ENCODE results near the gene SLC38A1.

SLC38A1 gene

DNA sequence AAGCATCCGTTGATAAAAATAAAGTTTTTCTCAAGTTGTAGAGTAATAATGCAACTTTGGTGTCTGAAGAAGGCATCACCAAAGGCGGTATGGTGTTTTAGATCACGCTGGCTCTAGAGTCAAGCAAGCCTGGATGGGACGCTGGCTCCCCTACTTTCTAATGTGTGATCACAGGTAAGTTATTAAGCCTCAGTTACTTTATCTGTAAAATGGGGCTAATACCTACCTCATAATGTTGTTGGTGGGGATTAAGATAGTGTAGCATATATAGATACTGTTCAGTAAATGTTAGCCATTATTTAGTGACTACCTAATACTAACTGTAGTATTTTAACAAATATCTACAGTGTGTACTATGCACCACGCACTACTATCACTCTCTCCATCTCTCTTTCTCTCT lies 45.8 kb downstream of the SLC38A1 start:
- H3K9ac ChIP-seq (ENCODE audit: low read length): no peak overlapping the region; the same call in 1 of the 2 replicates
- H3K4me1 ChIP-seq (ENCODE audit: insufficient read depth, low read length, severe bottlenecking): peaks cover 84% of the 10 kb centered on the region
- H3F3A ChIP-seq (ENCODE audit: insufficient read depth, low read length): peaks cover 6% of the 10 kb centered on the region; the same call in 1 of the 2 replicates
- H3K9me2 ChIP-seq (ENCODE audit: low read depth, low read length): no peaks in the 10 kb centered on the region
- peak overlapping the region; percentile 27; the same call in 1 of the 2 replicates for H3K4me2 ChIP-seq (ENCODE audit: low read length)
- no peaks in the 10 kb centered on the region for H4K20me1 ChIP-seq (ENCODE audit: insufficient read depth, low read length)
- H3K36me3 ChIP-seq (ENCODE audit: insufficient read depth, low read length): peaks cover 86% of the 10 kb centered on the region
- no peaks in the 10 kb centered on the region for H3K27me3 ChIP-seq (ENCODE audit: insufficient read depth, low read length)
- peaks cover 3% of the 10 kb centered on the region; the same call in 1 of the 2 replicates for H3K79me2 ChIP-seq (ENCODE audit: insufficient read depth, low read length)
- H3K4me3 ChIP-seq (ENCODE audit: low read depth, low read length, poor library complexity, severe bottlenecking): no peak overlapping the region
- peak overlapping the region; percentile 99 for H3K27ac ChIP-seq (ENCODE audit: low read depth, low read length, poor library complexity, severe bottlenecking)
- no peak overlapping the region for H2AFZ ChIP-seq (ENCODE audit: low read length)
- TF ChIP-seq EZH2 (IDR thresholded peaks at IDR 0.05; ENCODE audit: borderline replicate concordance, low read length): no peak
- TF ChIP-seq, protein P1, sequence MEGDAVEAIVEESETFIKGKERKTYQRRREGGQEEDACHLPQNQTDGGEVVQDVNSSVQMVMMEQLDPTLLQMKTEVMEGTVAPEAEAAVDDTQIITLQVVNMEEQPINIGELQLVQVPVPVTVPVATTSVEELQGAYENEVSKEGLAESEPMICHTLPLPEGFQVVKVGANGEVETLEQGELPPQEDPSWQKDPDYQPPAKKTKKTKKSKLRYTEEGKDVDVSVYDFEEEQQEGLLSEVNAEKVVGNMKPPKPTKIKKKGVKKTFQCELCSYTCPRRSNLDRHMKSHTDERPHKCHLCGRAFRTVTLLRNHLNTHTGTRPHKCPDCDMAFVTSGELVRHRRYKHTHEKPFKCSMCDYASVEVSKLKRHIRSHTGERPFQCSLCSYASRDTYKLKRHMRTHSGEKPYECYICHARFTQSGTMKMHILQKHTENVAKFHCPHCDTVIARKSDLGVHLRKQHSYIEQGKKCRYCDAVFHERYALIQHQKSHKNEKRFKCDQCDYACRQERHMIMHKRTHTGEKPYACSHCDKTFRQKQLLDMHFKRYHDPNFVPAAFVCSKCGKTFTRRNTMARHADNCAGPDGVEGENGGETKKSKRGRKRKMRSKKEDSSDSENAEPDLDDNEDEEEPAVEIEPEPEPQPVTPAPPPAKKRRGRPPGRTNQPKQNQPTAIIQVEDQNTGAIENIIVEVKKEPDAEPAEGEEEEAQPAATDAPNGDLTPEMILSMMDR (IDR thresholded peaks at IDR 0.05; ENCODE audit: low read length): no peak
- no peaks in the 10 kb centered on the region for H3K9me3 ChIP-seq (ENCODE audit: low read length)

DNA sequence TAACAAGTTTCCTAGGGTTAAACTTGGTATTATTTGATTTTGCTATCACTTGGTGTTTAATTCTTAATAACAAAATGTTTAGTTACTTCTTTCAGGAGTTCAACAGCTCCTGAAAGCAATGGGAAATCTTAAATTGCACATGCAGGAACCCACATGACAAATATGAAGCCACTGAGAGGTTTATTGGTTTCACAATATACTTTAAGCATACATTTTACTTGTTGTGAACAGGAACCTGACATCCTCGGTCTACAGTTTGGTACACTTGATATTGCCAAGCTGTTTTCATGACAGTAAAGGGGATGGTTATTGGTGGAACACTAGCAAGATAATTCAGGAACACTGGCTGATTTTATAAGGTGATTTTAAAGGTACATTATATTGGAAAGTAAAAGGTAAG lies 46.2 kb downstream of the SLC38A1 start:
- peaks cover 82% of the 10 kb centered on the region for H3K36me3 ChIP-seq (ENCODE audit: insufficient read depth, low read length)

DNA sequence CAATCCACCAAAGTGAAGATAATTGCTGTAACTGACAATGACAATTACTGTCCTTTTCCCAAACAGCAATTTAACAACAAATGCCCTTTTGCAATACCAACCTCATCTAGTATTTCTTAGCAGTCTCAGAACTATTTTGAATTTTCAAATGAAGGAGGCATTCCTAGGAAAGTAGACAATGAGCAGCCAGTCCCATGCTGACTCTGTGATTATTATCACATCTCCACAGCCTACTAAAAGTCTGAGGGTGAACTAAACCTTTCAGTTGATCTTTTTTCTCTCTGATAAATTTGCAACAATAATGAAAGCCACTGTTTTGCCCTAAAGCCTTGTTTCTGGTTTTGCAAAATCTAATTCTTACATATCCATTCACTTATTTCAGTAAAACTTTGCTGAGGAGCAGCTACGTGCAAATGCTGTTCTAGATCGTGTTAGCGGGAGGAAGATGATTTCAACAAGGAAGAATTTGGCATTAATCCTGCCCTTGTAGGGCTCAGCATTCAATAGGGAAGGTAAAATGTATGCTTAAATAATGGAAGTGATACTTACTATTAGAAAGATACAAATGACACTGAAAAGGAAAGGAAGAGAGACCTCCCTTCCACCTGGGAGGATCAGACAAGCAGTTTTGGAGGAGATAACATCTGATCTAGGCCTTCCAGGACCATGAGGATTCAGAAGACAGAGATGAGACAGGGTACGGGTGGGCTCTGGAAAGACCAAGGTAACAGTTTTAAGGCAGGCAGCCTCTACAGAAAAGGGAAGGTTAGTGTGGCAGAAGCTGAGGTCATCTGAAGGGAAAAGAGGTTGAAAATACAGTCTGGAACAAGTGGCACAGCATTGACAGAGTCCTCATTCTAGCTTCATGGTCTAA lies 47.4 kb downstream of the SLC38A1 start:
- no peaks in the 10 kb centered on the region for H3K9me3 ChIP-seq (ENCODE audit: low read length)
- TF ChIP-seq, protein P1 (IDR thresholded peaks at IDR 0.05; ENCODE audit: low read length): no peak
- no peak for TF ChIP-seq EZH2 (IDR thresholded peaks at IDR 0.05; ENCODE audit: borderline replicate concordance, low read length)
- H3K36me3 ChIP-seq (ENCODE audit: insufficient read depth, low read length): peaks cover 77% of the 10 kb centered on the region
- peaks cover 95% of the 10 kb centered on the region for H3K4me1 ChIP-seq (ENCODE audit: insufficient read depth, low read length, severe bottlenecking)
- peak overlapping the region; percentile 26 for H3K4me2 ChIP-seq (ENCODE audit: low read length)
- H3K27ac ChIP-seq (ENCODE audit: low read depth, low read length, poor library complexity, severe bottlenecking): peak overlapping the region; percentile 99
- H3K27me3 ChIP-seq (ENCODE audit: insufficient read depth, low read length): no peaks in the 10 kb centered on the region
- no peak overlapping the region for H3K4me3 ChIP-seq (ENCODE audit: low read depth, low read length, poor library complexity, severe bottlenecking)
- no peaks in the 10 kb centered on the region for H3K79me2 ChIP-seq (ENCODE audit: insufficient read depth, low read length)
- no peaks in the 10 kb centered on the region for H3K9me2 ChIP-seq (ENCODE audit: low read depth, low read length)
- H3F3A ChIP-seq (ENCODE audit: insufficient read depth, low read length): peaks cover 14% of the 10 kb centered on the region; the same call in 1 of the 2 replicates
- H4K20me1 ChIP-seq (ENCODE audit: insufficient read depth, low read length): no peaks in the 10 kb centered on the region
- peak overlapping the region; percentile 34; the same call in 1 of the 2 replicates for H3K9ac ChIP-seq (ENCODE audit: low read length)
- no peak overlapping the region for H2AFZ ChIP-seq (ENCODE audit: low read length)

More for the DNA sequence above, 46.2 kb downstream of the SLC38A1 start:
- no peaks in the 10 kb centered on the region for H3K9me2 ChIP-seq (ENCODE audit: low read depth, low read length)
- peak overlapping the region; percentile 27 for H3K4me2 ChIP-seq (ENCODE audit: low read length)
- peaks cover 3% of the 10 kb centered on the region; the same call in 1 of the 2 replicates for H3K79me2 ChIP-seq (ENCODE audit: insufficient read depth, low read length)
- H3K9ac ChIP-seq (ENCODE audit: low read length): peak overlapping the region; percentile 34; the same call in 1 of the 2 replicates
- H3K27ac ChIP-seq (ENCODE audit: low read depth, low read length, poor library complexity, severe bottlenecking): peak overlapping the region; percentile 99
- no peaks in the 10 kb centered on the region for H3K9me3 ChIP-seq (ENCODE audit: low read length)
- no peaks in the 10 kb centered on the region for H4K20me1 ChIP-seq (ENCODE audit: insufficient read depth, low read length)
- H3K4me1 ChIP-seq (ENCODE audit: insufficient read depth, low read length, severe bottlenecking): peaks cover 84% of the 10 kb centered on the region
- H3K27me3 ChIP-seq (ENCODE audit: insufficient read depth, low read length): no peaks in the 10 kb centered on the region
- no peak overlapping the region for H2AFZ ChIP-seq (ENCODE audit: low read length)
- peaks cover 8% of the 10 kb centered on the region; the same call in 1 of the 2 replicates for H3F3A ChIP-seq (ENCODE audit: insufficient read depth, low read length)
- H3K4me3 ChIP-seq (ENCODE audit: low read depth, low read length, poor library complexity, severe bottlenecking): no peak overlapping the region
- no peak for TF ChIP-seq EZH2 (IDR thresholded peaks at IDR 0.05; ENCODE audit: borderline replicate concordance, low read length)
- TF ChIP-seq, protein P1 (IDR thresholded peaks at IDR 0.05; ENCODE audit: low read length): no peak
